Activated CD8-positive, alpha-beta memory T cell treated with anti-CD3 and anti-CD28 coated beads, Interleukin-2, amount 50 U/mL, for 24 hours (primary cell): ENCODE results near the gene HTRA3.
A peak's percentile ranks its signal among the peaks of the same experiment; 100 is the strongest.

Source experiments
- DNase-seq: peaks from one replicate; pipeline ENCODE4 v3.0.0-alpha.2; 2020; ENCODE audit errors: extremely low read depth

Gene HTRA3

DNA sequence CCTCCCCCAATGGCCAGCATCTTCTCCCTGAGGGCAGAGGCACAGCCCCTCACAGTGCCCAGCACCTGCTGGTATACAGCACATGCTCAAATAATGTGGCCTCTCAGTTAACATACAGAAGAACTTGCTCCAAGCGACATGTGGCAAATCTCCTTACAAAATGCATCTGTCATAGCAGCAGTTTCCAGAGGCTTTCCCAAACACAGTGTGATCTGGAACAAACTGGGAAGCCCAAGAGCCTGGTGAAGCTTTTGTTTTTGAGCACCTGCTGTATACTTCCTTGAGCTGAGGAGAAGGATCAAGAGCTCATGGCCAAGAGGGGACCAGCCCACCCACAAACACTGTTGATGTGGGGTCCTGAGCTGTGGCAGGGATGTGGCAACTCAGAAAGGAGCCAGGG, 34.8 kb upstream of the HTRA3 start:
- DNase-seq = no peak

DNA sequence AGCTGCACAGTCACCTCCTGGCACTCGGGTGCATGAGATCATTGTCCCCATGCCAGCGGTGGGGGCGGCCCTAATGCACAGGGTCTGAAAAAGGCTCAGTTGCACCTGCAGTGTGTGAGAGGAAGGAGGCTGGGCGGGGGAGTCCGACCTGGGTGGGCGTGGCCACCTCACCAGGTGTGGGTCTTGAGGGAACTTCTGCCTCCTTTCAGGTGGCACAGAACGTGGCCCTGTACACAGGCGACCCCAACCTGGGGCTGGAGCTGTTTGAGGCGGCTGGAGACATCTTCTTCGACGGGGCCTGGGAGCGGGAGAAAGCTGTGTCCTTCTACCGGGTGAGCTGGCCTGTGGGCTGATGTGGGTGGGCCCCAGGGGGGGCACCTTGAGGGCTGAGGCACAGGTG, 34.3 kb upstream of the HTRA3 start:
- no peak for DNase-seq

- DNase-seq = no peak
Observed at GRCh38 chr4:8235686-8236085, 33.9 kb upstream of the HTRA3 start.

- DNase-seq = no peak
Observed at GRCh38 chr4:8236106-8236919, 33.2 kb upstream of the HTRA3 start.

GRCh38 chr4:8236920-8237195, 32.7 kb upstream of the HTRA3 start:
- no peak for DNase-seq

DNA sequence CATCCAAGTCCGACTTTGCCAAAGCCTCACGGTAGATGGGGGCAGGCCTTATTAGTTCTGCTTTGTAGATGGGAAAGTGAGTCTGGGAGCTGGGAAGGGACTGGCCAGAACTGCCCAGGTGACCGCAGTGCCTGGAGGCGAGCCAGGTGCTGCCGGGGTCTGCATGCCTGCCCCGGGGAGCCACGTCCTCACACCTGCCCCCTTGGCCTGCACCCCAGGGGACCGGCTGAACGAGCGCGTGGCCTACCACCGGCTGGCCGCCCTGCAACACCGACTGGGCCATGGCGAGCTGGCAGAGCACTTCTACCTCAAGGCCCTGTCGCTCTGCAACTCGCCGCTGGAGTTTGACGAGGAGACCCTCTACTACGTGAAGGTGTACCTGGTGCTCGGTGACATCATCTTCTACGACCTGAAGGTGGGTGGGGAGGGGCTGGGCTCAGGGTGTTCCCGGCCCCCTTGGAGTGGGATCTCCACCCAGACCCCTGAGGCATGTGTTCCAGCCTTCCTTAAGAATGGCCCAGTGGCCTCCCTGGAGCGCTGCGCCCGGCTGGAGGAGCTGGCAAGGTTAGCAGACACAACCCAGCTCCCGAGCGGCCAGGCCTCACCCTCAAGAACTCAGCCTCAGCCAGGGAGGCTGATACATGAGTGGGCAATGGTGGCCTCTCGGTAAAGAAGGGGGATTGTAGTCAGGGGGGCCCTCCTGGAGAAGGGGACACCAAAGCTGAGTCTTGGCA, 32.1 kb upstream of the HTRA3 start:
- no peak for DNase-seq

DNA sequence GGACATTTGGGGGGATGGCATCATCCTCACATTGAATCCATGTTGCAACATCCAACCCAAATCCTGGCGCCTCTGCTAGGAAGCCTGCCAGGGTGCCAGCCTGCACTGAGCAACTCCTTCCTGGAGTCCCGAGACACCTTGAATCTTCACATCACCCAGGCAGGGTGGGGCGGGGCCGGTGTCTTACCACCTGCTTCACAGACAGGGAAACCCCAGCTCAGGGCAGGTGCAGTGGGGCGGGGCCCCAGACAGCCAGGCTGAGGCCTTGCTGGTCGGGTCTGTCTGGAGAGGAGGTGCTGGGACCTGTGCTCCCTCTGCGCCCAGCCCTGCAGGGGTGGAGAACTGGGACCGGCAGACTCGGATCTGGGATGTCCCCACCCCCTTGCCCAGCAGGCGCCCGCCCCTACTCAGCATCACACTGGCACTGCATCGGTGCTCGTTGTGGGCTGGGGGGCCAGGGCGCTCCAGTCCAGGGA, 31.5 kb upstream of the HTRA3 start:
- no peak for DNase-seq

DNA sequence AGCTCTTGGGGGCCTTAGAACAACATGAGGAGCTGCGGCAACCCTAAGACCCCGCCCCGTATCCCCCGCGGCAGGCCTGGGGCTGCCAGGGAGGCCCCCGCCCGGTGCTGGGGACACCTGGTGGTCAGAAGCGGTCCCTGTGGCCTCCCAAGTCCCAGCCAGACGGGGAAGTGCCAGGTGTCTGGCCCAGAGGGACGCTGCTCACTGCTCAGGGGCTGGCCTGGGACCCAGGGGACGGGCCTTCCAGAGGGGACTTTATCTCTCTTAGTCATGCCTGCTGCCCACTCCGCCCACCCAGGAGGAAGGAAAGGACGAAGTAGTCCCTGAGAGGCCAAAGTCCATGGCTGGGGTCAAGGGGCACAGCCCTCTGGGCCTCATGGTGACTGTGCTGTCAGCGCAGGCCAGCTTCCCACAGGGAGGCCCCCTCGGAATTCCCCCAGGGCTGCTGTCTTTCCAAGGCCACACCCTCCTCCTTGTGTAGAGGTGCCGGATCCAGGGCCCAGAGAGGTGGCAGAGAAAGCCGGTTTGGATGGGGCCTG, 31.0 kb upstream of the HTRA3 start:
- no peak for DNase-seq

DNA sequence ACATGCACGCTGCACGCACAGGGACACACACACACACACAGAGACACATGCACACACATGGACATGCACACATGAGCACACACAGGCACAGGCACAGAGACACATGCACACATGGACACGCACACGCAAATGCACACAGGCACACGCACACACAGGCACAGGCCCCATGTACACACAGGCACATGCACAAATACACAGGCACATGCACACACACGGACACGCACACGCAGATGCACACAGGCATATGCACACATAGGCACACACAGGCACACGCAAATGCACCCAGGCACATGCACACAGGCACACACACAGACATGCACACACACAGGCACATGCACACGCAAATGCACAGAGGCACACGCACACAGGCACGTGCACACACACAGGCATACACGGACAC, 30.3 kb upstream of the HTRA3 start:
- no peak for DNase-seq

DNA sequence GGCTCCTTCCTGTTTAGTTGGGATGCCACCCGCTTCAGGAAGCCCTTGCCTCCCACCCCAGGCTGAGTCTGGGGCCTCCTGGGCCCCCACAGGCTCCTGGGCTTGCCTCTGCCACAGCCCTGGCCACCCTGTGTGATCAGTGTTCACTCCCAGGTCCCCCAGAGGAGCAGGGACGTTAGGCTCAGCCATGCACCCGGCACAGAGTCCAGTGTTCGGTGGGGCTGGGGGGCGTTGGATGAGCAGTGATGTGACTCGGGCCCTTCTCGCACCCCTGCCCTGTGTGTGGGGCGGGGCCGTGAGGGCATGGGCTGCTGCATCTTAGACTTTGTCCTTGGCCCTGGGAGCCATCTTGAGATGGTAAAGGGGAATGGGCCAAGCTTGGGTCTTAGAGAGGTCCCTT, 29.9 kb upstream of the HTRA3 start:
- no peak for DNase-seq

DNA sequence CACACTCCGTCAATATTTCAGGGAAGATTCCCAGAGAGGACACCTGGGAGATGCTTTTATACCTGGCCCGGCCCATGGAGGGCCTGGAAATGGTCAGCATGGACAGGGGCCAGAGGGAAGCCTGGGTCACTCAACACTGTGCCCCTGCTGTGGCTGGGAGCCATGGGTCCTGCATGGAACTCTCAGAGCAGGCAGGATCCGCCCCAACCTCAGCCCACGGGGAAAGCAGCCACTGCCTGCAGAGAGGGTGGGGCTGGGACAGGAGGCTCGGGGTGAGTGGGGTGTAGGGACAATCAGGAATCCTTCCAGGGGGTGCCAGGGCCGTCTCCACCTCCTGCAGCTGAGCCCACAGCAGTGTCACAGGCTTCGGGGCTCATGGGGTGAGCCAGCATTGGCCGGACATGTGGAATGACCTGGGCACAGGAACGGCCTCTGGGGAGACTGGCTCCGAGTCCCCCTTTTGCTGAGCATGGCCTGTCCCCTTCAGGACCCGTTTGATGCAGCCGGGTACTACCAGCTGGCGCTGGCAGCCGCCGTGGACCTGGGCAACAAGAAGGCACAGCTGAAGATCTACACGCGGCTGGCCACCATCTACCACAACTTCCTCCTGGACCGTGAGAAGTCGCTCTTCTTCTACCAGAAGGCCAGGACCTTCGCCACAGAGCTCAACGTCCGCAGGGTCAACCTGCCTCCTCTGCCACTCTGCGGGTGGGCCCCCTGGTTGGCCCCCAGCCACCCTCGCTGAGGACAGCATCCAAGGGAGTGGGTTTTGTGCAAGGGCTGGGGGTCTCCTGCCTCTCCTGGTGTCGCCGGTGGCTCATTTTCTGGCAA, 29.1 kb upstream of the HTRA3 start:
- DNase-seq = no peak

GRCh38 chr4:8241211-8241779, 28.3 kb upstream of the HTRA3 start:
- no peak for DNase-seq

DNA sequence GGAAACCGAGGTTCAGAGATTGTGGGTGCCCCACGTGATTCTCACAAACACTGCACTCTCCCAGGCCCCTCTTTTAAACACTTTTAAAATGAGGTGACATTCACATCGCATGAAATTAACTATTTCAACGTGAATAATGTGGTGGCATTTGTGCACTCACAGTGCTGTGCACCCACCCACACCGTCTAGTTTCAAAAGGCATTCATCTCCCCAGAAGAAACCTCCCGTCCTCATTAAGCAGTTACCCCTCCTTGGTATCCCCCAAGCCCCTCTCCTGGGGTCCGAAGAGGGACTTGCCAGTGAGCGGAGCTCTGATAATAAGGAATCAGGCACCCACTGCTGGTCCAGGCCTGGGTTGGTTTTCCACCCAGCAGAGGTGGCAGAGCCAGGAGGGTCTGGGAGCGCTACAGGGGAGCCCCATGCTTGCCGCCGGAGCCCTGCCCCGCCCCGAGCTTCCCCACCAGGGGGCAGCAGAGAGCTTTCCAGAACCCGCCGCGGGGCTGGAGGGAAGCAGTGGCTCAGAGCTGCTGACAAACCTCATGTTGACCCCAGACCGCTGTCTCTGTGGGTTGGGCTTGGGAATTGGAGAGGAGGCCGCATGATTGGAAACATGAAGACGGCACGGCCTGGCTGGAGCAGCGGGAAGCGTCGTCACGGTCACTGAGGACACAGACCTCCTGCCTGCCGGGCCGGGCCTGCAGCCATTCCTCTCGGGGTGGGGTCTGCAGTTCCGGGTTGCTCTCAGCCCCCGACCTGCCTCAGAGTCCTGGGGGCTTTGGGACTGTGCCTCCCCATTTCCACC, 27.5 kb upstream of the HTRA3 start:
- peak; percentile 56 for DNase-seq

- no peak for DNase-seq
Observed at GRCh38 chr4:8242782-8243560, 26.6 kb upstream of the HTRA3 start.

DNA sequence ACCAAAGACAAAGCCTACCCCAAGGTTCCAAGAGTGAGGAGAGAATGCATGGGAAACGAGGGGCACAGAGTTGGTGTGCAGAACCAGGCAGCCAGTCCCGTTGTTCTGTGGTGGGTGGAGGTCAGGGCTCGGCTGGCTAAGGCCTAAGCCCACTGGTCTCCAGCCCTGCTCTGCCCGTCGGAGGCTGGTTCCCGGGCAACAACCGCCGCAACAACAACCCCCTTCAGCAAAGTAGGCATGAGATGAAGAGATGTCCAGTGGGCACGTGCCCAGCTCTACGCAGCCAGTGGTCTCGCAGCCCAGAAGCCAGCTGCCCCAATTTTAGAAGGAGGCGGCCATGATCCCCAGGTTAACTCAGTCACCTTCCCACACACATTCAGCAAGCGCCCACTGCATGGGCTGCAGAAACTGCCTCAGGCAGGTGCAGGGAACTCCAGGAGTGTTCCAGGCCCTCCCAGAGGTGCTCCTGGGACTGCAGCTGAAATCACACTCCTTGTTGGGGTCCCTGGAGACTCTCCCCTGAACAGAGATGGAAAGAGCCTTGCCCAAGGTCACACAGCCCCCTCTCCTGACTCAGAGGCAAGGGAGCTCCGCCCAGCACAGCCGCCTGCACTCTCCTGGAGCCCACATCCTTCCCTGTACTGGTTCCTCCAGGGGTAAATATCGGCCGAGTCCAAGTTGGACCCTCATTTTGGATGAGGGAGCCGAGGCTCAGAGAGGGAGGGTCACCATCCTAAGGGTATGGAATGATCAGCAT, 25.4 kb upstream of the HTRA3 start:
- no peak for DNase-seq

- no peak for DNase-seq
Observed at GRCh38 chr4:8244931-8245460, 24.6 kb upstream of the HTRA3 start.

DNA sequence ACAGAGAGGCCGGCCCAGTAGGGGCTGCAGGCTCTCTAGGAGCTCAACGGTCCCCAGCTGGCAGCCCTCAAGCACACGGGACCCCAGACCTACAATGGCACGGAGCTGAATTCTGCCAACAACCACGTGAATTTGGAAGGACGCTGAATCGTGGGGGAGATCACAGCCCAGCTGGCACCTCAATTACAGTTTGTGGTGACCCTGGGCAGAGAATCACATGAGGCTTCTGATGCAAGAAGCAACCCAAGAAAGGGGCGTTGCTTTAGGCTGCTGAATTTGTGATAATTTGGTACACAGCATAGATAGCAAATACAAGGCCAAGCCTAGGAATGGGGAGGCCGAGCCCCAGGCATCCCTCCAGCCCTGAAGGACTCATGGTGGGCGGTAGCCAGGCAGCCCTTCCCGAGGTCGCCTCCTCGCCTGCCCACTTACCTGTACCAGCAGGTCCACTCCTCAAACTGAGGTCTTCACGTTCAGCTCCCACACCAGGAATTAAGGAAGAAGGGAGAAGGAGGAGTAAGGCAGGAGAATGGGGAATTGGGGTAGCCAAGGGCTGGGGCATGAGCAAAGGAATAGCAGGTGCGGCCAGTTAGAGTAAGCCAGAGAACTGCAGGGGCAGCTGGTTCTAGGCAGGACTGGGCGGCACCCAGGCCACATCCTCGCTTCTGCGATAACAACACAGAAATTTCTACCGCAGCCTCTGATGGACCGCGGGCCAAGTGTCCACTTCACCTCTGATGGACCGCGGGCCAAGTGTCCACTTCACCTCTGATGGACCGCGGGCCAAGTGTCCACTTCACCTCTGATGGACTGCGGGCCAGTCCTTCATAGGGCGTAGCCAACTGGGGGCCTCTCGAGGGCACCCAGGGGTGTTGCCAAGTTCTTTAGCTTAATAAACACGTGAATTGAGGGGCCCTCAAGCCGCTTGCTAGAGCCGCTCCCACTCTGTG, 23.4 kb upstream of the HTRA3 start:
- DNase-seq = no peak
